Immature natural killer cell (primary cell): ENCODE data around the gene MLF1. TPM values are rescaled to one million over a fixed set of nuclear protein-coding genes. Genes with fewer than 3 reads are reported as not detected.

Experiments
- DNase-seq, 3 donors: peaks; one replicate each; pipeline ENCODE4 v3.0.0; 2022; ENCODE audit warnings: mixed read lengths in 1 of 3
- H3K27ac Mint-ChIP-seq, 6 donors: one replicate each; pipeline ENCODE4 v1.8.0; 2020; ENCODE audit warnings: mixed read lengths in 6 of 6, mild to moderate bottlenecking in 5 of 6, inconsistent platforms in 4 of 6, moderate library complexity in 3 of 6
- H3K27me3 Mint-ChIP-seq, 3 donors: one replicate each; pipeline ENCODE4 v1.8.0; 2020 to 2021; ENCODE audit warnings: low read depth in 3 of 3, mild to moderate bottlenecking in 3 of 3, mixed read lengths in 3 of 3, moderate library complexity in 3 of 3, inconsistent platforms in 1 of 3
- H3K36me3 Mint-ChIP-seq, 3 donors: one replicate each; pipeline ENCODE4 v1.8.0; 2020; ENCODE audit warnings: mixed read lengths in 3 of 3, inconsistent platforms in 2 of 3, mild to moderate bottlenecking in 2 of 3
- H3K4me1 Mint-ChIP-seq, 2 donors: one replicate each; pipeline ENCODE4 v1.8.0; 2020; ENCODE audit warnings: inconsistent platforms in 2 of 2, mild to moderate bottlenecking in 2 of 2, mixed read lengths in 2 of 2, moderate library complexity in 1 of 2
- H3K4me3 Mint-ChIP-seq, 5 donors: one replicate each; pipeline ENCODE4 v1.8.0; 2020; ENCODE audit warnings: mild to moderate bottlenecking in 5 of 5, mixed read lengths in 5 of 5, inconsistent platforms in 3 of 5, moderate library complexity in 3 of 5
- H3K9me3 Mint-ChIP-seq, 6 donors: one replicate each; pipeline ENCODE4 v1.8.0; 2020; ENCODE audit warnings: mild to moderate bottlenecking in 6 of 6, mixed read lengths in 6 of 6, inconsistent platforms in 4 of 6, moderate library complexity in 3 of 6
- polyA plus RNA-seq, 3 donors: library from polyadenylated mRNA; unstranded; fragments of 300-500 nt; fragmentation: Illumina TruSeq; gene quantifications; one replicate each; pipeline ENCODE4 v1.2.3, GENCODE V29; 2021

Gene MLF1
- polyA plus RNA-seq, 3 donors from 2014 or later = 2.3 to 6.6 TPM; not detected in 1

GRCh38 chr3:158562674-158563073 lies 8.3 kb upstream of the MLF1 start:
- DNase-seq = no peak
- Mint-ChIP-seq H3K36me3 (no peaks in the 10 kb centered on the region), H3K4me1 (no peaks in the 10 kb centered on the region), H3K27ac (no peak overlapping the region), H3K27me3 (peaks cover 2 to 12% (median 8%) of the 10 kb centered on the region in 3 donors), H3K9me3 (peaks cover 0 to 9% (median 0%) of the 10 kb centered on the region in 6 donors), H3K4me3 (no peak overlapping the region)

DNA sequence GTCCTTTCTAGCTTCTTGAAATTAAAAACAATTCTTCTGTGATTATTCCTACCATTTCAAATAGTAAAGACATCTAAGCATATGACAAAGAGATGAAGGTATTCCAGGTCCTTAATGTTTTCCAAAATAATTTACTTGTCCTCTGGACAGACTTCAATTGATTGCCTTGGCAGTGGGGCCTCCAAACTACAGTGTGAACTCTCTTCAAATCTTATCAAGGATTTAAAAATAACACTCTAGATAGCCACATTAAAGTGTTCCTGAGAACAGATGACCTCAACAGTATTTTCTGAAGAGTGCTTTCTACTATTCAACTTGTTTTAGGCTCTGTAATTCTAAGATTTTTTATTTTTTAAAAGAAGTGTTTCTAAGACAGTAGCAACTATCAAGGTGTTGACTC lies 7.9 kb upstream of the MLF1 start:
- peaks cover 0 to 12% (median under 1%) of the 10 kb centered on the region in 6 donors for H3K9me3 Mint-ChIP-seq
- H3K36me3 Mint-ChIP-seq = no peaks in the 10 kb centered on the region
- H3K27me3 Mint-ChIP-seq = peaks cover 2 to 15% (median 8%) of the 10 kb centered on the region in 3 donors
- no peak for DNase-seq
- H3K27ac Mint-ChIP-seq = no peak overlapping the region
- no peak overlapping the region for H3K4me3 Mint-ChIP-seq
- H3K4me1 Mint-ChIP-seq = no peaks in the 10 kb centered on the region

- H3K4me3 Mint-ChIP-seq = no peak overlapping the region
- no peak overlapping the region for H3K27ac Mint-ChIP-seq
- H3K9me3 Mint-ChIP-seq = peaks cover 0 to 14% (median 2%) of the 10 kb centered on the region in 6 donors
- peaks cover 0 to under 1% of the 10 kb centered on the region in 2 donors for H3K4me1 Mint-ChIP-seq
- H3K36me3 Mint-ChIP-seq = no peaks in the 10 kb centered on the region
- peaks cover 2 to 15% (median 12%) of the 10 kb centered on the region in 3 donors for H3K27me3 Mint-ChIP-seq
- DNase-seq = no peak
Measured at GRCh38 chr3:158565076-158565475, 5.9 kb upstream of the MLF1 start.

DNA sequence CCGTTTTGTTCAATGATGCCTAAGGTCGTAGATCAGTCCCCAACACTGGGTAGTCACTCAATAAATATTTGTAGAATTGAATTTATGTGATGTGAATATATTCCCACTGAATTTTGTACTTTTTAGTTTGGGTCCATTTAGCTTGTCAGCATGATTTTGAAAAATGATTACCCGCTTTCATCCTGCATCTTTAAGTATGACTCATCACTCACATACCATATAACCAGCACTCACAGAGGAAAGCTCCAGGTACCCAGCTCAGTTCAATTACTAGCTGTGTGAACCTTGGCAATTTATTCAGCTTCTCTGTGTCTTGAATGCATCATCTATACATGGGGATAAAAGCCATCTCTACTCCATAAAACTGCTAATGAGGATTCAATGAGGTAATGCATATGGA lies 2.2 kb upstream of the MLF1 start:
- H3K4me1 Mint-ChIP-seq = peaks cover 11 to 14% of the 10 kb centered on the region in 2 donors
- no peak overlapping the region for H3K4me3 Mint-ChIP-seq
- H3K36me3 Mint-ChIP-seq = no peaks in the 10 kb centered on the region
- peaks cover 5 to 20% (median 20%) of the 10 kb centered on the region in 3 donors for H3K27me3 Mint-ChIP-seq
- H3K27ac Mint-ChIP-seq = no peak overlapping the region
- H3K9me3 Mint-ChIP-seq = peaks cover 0 to 19% (median 3%) of the 10 kb centered on the region in 6 donors
- no peak for DNase-seq

DNA sequence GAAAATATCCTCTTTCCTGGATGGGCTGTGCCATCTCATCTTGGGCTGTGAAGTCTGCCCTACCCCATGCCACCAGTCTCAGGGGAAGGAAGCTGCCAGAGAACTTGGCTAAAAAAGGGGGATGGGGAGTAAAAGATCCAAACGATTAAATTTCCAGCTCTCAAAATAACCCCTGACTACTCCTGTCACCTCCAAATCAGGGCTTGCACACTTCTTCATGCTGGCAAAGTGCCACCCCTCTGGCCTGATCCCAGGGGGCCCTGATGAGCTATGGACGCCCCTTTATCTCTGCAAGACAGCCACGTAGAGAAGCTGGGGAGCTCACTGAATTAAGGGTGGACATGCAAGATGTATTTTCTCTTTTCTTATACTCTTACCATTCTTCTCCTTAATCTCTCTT lies 1.2 kb upstream of the MLF1 start:
- H3K4me3 Mint-ChIP-seq = no peak overlapping the region
- peaks cover 3 to 20% (median 18%) of the 10 kb centered on the region in 3 donors for H3K27me3 Mint-ChIP-seq
- peaks cover 11 to 14% of the 10 kb centered on the region in 2 donors for H3K4me1 Mint-ChIP-seq
- no peak for DNase-seq
- peak overlapping the region in 2 of 6 donors; percentile 36 to 81 for H3K27ac Mint-ChIP-seq
- peaks cover 0 to 19% (median 3%) of the 10 kb centered on the region in 6 donors for H3K9me3 Mint-ChIP-seq
- no peaks in the 10 kb centered on the region for H3K36me3 Mint-ChIP-seq

GRCh38 chr3:158571969-158572765 lies 1.2 kb downstream of the MLF1 start:
- no peak for DNase-seq
- H3K27ac Mint-ChIP-seq = no peak overlapping the region
- H3K4me1 Mint-ChIP-seq = peaks cover 11 to 14% of the 10 kb centered on the region in 2 donors

DNA sequence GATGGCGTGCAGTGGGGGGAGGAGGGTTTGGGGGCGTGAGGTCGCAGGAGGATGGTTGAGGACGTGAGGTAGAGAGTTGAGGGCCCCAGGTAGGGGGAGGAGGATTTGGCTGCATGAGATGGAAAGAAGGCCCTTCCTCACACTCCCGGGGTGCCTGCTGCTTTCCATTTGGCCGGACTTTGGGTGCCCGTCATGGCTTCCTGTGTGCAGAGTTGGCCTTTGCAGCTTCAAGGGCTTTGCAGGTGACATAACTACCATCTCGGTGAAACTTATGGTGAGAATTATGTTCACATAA lies 1.7 kb downstream of the MLF1 start:
- no peak for DNase-seq
- Mint-ChIP-seq H3K4me1 (peaks cover 11 to 14% of the 10 kb centered on the region in 2 donors), H3K9me3 (peaks cover 0 to 19% (median 3%) of the 10 kb centered on the region in 6 donors), H3K36me3 (no peaks in the 10 kb centered on the region), H3K4me3 (peak overlapping the region in 1 of 5 donors; percentile 41), H3K27ac (no peak overlapping the region), H3K27me3 (peaks cover 7 to 16% (median 8%) of the 10 kb centered on the region in 3 donors)

More at GRCh38 chr3:158571969-158572765, 1.2 kb downstream of the MLF1 start:
- H3K4me3 Mint-ChIP-seq = peak overlapping the region in 1 of 5 donors; percentile 23
- peaks cover 0 to 19% (median 3%) of the 10 kb centered on the region in 6 donors for H3K9me3 Mint-ChIP-seq
- no peaks in the 10 kb centered on the region for H3K36me3 Mint-ChIP-seq
- H3K27me3 Mint-ChIP-seq = peaks cover 7 to 16% (median 8%) of the 10 kb centered on the region in 3 donors

DNA sequence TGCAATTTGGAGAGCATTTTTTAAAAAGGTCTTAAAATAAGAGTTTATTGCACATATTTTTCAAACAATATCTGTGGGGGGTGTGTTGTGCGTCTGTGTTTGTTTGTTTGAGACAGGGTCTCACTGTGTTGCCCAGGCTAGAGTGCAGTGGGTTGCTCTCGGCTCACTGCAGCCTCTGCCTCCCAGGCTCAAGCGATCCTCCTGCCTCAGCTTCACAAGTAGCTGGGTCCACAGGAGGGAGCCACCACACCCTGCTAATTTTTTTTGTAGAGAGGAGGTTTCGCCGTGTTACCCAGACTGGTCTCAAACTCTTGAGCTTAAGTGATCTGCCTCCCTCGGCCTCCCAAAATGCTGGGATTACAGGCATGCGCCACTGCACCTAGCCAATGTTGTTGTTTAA lies 2.7 kb downstream of the MLF1 start:
- peaks cover 0 to 13% (median 2%) of the 10 kb centered on the region in 6 donors for H3K9me3 Mint-ChIP-seq
- H3K27me3 Mint-ChIP-seq = peaks cover 7 to 16% (median 11%) of the 10 kb centered on the region in 3 donors
- H3K4me3 Mint-ChIP-seq = no peak overlapping the region
- DNase-seq = no peak
- H3K4me1 Mint-ChIP-seq = peaks cover 11 to 14% of the 10 kb centered on the region in 2 donors
- H3K27ac Mint-ChIP-seq = no peak overlapping the region
- H3K36me3 Mint-ChIP-seq = no peaks in the 10 kb centered on the region

- H3K4me3 Mint-ChIP-seq = no peak overlapping the region
- peaks cover 11 to 14% of the 10 kb centered on the region in 2 donors for H3K4me1 Mint-ChIP-seq
- H3K36me3 Mint-ChIP-seq = no peaks in the 10 kb centered on the region
- peaks cover 0 to 12% (median 2%) of the 10 kb centered on the region in 6 donors for H3K9me3 Mint-ChIP-seq
- H3K27me3 Mint-ChIP-seq = peaks cover 7 to 11% (median 9%) of the 10 kb centered on the region in 3 donors
- DNase-seq = no peak
- no peak overlapping the region for H3K27ac Mint-ChIP-seq
Measured at GRCh38 chr3:158574646-158575045, 3.7 kb downstream of the MLF1 start.

DNA sequence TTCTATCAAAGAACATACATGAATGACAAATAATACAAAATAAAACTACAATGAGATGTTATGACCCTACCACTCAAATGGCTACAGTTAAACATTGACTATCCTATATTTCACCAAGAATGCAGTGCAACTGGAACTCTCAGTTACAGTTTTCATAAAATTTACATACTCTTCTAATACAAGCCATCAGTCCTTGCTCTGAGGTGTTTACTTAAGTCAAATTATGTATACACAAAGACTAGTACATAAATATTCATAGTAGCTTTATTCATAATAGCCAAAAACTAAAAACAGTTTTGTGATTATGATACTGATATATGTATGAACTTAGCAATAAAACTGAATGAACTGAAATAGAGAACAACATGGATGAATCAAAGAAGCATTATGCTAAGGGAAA lies 19.2 kb downstream of the MLF1 start:
- no peaks in the 10 kb centered on the region for H3K4me1 Mint-ChIP-seq
- peaks cover 0 to 4% (median 3%) of the 10 kb centered on the region in 3 donors for H3K27me3 Mint-ChIP-seq
- no peak for DNase-seq
- no peaks in the 10 kb centered on the region for H3K9me3 Mint-ChIP-seq
- H3K4me3 Mint-ChIP-seq = no peak overlapping the region
- no peaks in the 10 kb centered on the region for H3K36me3 Mint-ChIP-seq
- H3K27ac Mint-ChIP-seq = no peak overlapping the region

GRCh38 chr3:158600787-158601186 lies 29.8 kb downstream of the MLF1 start:
- peaks cover 0 to 2% (median 0%) of the 10 kb centered on the region in 6 donors for H3K9me3 Mint-ChIP-seq
- H3K27ac Mint-ChIP-seq = no peak overlapping the region
- no peaks in the 10 kb centered on the region for H3K36me3 Mint-ChIP-seq
- H3K4me1 Mint-ChIP-seq = peaks cover 0 to 7% of the 10 kb centered on the region in 2 donors
- H3K4me3 Mint-ChIP-seq = no peak overlapping the region
- DNase-seq = no peak
- H3K27me3 Mint-ChIP-seq = peaks cover 0 to 3% (median 0%) of the 10 kb centered on the region in 3 donors

- Mint-ChIP-seq H3K36me3 (no peaks in the 10 kb centered on the region), H3K9me3 (peaks cover 0 to 2% (median 0%) of the 10 kb centered on the region in 6 donors), H3K27ac (no peak overlapping the region), H3K4me3 (no peak overlapping the region), H3K4me1 (peaks cover 0 to 7% of the 10 kb centered on the region in 2 donors), H3K27me3 (peaks cover 0 to 5% (median 0%) of the 10 kb centered on the region in 3 donors)
- DNase-seq = no peak
Measured at GRCh38 chr3:158602227-158602626, 31.2 kb downstream of the MLF1 start.

- H3K9me3 Mint-ChIP-seq = peaks cover 1 to 29% (median 7%) of the 10 kb centered on the region in 6 donors
- no peak for DNase-seq
- H3K4me1 Mint-ChIP-seq = no peaks in the 10 kb centered on the region
- H3K4me3 Mint-ChIP-seq = no peak overlapping the region
- H3K27ac Mint-ChIP-seq = no peak overlapping the region
- no peaks in the 10 kb centered on the region for H3K36me3 Mint-ChIP-seq
- H3K27me3 Mint-ChIP-seq = peaks cover 2 to 9% (median 4%) of the 10 kb centered on the region in 3 donors
Measured at GRCh38 chr3:158617982-158618875, 47.2 kb downstream of the MLF1 start.

DNA sequence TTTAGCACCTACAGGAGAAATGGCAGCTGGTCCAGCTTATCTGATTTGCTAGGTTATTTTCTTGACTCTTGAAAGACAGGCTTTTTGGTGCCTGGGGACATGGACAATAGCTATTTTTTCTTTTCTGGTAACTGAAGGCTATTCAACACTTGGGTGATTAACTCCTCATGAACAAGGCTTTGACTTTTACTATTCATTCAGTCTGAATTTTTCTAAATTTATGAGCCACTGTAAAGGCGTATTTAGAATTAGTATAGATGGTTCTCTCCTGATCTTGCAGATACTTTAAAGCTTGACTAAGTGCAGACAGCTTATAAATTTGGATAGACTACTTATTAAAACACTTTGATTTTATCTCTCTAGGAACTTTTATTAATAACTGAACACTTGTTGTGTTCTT lies 54.9 kb downstream of the MLF1 start:
- no peak for DNase-seq
- Mint-ChIP-seq H3K4me1 (no peaks in the 10 kb centered on the region), H3K4me3 (no peak overlapping the region), H3K36me3 (no peaks in the 10 kb centered on the region), H3K27me3 (peaks cover 3 to 7% (median 6%) of the 10 kb centered on the region in 3 donors), H3K9me3 (peaks cover 0 to 12% (median 4%) of the 10 kb centered on the region in 6 donors), H3K27ac (no peak overlapping the region)
